SK-N-MC (cell line): Measurements from ENCODE around the gene C5orf34.

Experiments used
- EZH2 ChIP-seq: fragments of 200-600 bp; sonication (generic); IDR thresholded peaks from one replicate; pipeline ENCODE4 v1.6.1; 2017; ENCODE audit warnings: antibody characterized with exemption
- POLR2AphosphoS5 ChIP-seq: IDR thresholded peaks from 2 replicates; pipeline ENCODE4 v1.6.1; 2012; ENCODE audit warnings: mild to moderate bottlenecking, low read depth, low read length, borderline replicate concordance

- TF ChIP-seq POLR2AphosphoS5 (no peak), EZH2 (no peak)
Observed at GRCh38 chr5:43547532-43547931, 32.6 kb upstream of the C5orf34 start.
